ENCODE results near the gene SULT1A2.
"Not testable (repeated sequence)": the region's sequence is repeated elsewhere in the genome, so short reads cannot be mapped to it uniquely, and the experiment has no call there.

- TF ChIP-seq CTCF, POLR2A (IDR thresholded peaks at IDR 0.05): not testable (repeated sequence)
These were observed 43.1 kb upstream of the SULT1A2 start for GRCh38 chr16:28639959-28640358.

All from tibial nerve (tissue), 3 donors.